Measurements from ENCODE around the gene MPI. TPM values are rescaled to one million over a fixed set of nuclear protein-coding genes. Genes with fewer than 3 reads are reported as not detected.

The MPI gene
- total and polyA plus RNA-seq, 2 experiments from 2014 or later: 18.0 to 74.2 TPM

DNA sequence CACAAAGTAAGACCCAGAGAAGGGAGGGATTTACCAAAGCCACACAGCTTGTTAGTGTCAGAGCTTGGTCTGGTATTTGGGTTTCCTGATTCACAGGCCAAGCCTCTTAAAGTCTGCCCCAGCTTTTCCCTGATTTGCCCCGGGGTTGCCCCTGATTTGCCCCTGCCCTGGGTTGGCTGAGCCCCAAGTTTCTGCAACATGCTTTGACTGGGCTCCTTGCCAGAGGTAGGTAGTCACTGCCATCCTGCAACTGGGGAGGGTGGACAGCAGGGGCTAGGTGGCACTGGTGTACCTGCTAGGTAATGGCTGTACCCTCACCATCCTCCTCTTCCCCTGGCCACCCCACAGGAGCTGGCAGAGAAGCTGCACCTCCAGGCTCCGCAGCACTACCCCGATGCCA, 2.5 kb downstream of the MPI start:
- Mint-ChIP-seq H3K9me3 (no peaks in the 10 kb centered on the region), H3K4me1 (peaks cover 6% of the 10 kb centered on the region; the same call in 1 of the 3 replicates), H3K36me3 (ENCODE audit: low read depth) (peaks cover 27% of the 10 kb centered on the region), H3K27ac (no peak overlapping the region), H3K27me3 (ENCODE audit: insufficient read depth, low read depth, poor library complexity) (peaks cover 6% of the 10 kb centered on the region), H3K4me3 (no peak overlapping the region)
- Histone ChIP-seq H3K9me2 (ENCODE audit: insufficient read depth) (no peaks in the 10 kb centered on the region), H3K79me2 (replicated peaks; ENCODE audit: insufficient read depth) (no peaks in the 10 kb centered on the region), H3K4me2 (no peak overlapping the region), H3K4me3 (no peak overlapping the region), H3K4me1 (ENCODE audit: insufficient read depth) (peaks cover 6% of the 10 kb centered on the region), H4K20me1 (replicated peaks; ENCODE audit: insufficient read depth) (no peaks in the 10 kb centered on the region), H2AFZ (no peak overlapping the region), H3K36me3 (ENCODE audit: insufficient read depth) (no peaks in the 10 kb centered on the region), H3K27me3 (ENCODE audit: insufficient read depth) (no peaks in the 10 kb centered on the region), H3K27ac (ENCODE audit: low read depth) (no peak overlapping the region), H3F3A (replicated peaks; ENCODE audit: low read depth) (no peaks in the 10 kb centered on the region)
- no peak for TF ChIP-seq EZH2 (IDR thresholded peaks at IDR 0.05; ENCODE audit: low read depth, unreplicated experiment)
- TF ChIP-seq POLR2AphosphoS5 (IDR thresholded peaks at IDR 0.05; ENCODE audit: low read depth): no peak
- no peak for TF ChIP-seq ZNF331 (CRISPR knock-in tag; IDR thresholded peaks at IDR 0.05; ENCODE audit: low read depth)
- TF ChIP-seq NANOG (IDR thresholded peaks at IDR 0.05; ENCODE audit: borderline replicate concordance): no peak
- TF ChIP-seq EZH2phosphoT487 (IDR thresholded peaks at IDR 0.05; ENCODE audit: unreplicated experiment): no peak
- TF ChIP-seq, protein P1, sequence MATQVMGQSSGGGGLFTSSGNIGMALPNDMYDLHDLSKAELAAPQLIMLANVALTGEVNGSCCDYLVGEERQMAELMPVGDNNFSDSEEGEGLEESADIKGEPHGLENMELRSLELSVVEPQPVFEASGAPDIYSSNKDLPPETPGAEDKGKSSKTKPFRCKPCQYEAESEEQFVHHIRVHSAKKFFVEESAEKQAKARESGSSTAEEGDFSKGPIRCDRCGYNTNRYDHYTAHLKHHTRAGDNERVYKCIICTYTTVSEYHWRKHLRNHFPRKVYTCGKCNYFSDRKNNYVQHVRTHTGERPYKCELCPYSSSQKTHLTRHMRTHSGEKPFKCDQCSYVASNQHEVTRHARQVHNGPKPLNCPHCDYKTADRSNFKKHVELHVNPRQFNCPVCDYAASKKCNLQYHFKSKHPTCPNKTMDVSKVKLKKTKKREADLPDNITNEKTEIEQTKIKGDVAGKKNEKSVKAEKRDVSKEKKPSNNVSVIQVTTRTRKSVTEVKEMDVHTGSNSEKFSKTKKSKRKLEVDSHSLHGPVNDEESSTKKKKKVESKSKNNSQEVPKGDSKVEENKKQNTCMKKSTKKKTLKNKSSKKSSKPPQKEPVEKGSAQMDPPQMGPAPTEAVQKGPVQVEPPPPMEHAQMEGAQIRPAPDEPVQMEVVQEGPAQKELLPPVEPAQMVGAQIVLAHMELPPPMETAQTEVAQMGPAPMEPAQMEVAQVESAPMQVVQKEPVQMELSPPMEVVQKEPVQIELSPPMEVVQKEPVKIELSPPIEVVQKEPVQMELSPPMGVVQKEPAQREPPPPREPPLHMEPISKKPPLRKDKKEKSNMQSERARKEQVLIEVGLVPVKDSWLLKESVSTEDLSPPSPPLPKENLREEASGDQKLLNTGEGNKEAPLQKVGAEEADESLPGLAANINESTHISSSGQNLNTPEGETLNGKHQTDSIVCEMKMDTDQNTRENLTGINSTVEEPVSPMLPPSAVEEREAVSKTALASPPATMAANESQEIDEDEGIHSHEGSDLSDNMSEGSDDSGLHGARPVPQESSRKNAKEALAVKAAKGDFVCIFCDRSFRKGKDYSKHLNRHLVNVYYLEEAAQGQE (IDR thresholded peaks at IDR 0.05; ENCODE audit: unreplicated experiment): no peak
- no peak for TF ChIP-seq ZNF114 (CRISPR knock-in tag; IDR thresholded peaks at IDR 0.05)
- TF ChIP-seq, protein P2, sequence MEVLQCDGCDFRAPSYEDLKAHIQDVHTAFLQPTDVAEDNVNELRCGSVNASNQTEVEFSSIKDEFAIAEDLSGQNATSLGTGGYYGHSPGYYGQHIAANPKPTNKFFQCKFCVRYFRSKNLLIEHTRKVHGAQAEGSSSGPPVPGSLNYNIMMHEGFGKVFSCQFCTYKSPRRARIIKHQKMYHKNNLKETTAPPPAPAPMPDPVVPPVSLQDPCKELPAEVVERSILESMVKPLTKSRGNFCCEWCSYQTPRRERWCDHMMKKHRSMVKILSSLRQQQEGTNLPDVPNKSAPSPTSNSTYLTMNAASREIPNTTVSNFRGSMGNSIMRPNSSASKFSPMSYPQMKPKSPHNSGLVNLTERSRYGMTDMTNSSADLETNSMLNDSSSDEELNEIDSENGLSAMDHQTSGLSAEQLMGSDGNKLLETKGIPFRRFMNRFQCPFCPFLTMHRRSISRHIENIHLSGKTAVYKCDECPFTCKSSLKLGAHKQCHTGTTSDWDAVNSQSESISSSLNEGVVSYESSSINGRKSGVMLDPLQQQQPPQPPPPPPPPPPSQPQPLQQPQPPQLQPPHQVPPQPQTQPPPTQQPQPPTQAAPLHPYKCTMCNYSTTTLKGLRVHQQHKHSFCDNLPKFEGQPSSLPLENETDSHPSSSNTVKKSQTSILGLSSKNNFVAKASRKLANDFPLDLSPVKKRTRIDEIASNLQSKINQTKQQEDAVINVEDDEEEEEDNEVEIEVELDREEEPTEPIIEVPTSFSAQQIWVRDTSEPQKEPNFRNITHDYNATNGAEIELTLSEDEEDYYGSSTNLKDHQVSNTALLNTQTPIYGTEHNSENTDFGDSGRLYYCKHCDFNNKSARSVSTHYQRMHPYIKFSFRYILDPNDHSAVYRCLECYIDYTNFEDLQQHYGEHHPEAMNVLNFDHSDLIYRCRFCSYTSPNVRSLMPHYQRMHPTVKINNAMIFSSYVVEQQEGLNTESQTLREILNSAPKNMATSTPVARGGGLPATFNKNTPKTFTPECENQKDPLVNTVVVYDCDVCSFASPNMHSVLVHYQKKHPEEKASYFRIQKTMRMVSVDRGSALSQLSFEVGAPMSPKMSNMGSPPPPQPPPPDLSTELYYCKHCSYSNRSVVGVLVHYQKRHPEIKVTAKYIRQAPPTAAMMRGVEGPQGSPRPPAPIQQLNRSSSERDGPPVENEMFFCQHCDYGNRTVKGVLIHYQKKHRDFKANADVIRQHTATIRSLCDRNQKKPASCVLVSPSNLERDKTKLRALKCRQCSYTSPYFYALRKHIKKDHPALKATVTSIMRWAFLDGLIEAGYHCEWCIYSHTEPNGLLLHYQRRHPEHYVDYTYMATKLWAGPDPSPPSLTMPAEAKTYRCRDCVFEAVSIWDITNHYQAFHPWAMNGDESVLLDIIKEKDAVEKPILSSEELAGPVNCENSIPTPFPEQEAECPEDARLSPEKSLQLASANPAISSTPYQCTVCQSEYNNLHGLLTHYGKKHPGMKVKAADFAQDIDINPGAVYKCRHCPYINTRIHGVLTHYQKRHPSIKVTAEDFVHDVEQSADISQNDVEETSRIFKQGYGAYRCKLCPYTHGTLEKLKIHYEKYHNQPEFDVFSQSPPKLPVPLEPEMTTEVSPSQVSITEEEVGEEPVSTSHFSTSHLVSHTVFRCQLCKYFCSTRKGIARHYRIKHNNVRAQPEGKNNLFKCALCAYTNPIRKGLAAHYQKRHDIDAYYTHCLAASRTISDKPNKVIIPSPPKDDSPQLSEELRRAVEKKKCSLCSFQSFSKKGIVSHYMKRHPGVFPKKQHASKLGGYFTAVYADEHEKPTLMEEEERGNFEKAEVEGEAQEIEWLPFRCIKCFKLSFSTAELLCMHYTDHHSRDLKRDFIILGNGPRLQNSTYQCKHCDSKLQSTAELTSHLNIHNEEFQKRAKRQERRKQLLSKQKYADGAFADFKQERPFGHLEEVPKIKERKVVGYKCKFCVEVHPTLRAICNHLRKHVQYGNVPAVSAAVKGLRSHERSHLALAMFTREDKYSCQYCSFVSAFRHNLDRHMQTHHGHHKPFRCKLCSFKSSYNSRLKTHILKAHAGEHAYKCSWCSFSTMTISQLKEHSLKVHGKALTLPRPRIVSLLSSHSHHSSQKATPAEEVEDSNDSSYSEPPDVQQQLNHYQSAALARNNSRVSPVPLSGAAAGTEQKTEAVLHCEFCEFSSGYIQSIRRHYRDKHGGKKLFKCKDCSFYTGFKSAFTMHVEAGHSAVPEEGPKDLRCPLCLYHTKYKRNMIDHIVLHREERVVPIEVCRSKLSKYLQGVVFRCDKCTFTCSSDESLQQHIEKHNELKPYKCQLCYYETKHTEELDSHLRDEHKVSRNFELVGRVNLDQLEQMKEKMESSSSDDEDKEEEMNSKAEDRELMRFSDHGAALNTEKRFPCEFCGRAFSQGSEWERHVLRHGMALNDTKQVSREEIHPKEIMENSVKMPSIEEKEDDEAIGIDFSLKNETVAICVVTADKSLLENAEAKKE (CRISPR knock-in tag; IDR thresholded peaks at IDR 0.05): no peak
- no peak for TF ChIP-seq JUNB (IDR thresholded peaks at IDR 0.05; ENCODE audit: unreplicated experiment)
- DNase-seq (ENCODE audit: low spot score) (no peak), ATAC-seq (no peak)

Data from GM23338 (cell line).